ENCODE data around the gene RTTN.

DNA sequence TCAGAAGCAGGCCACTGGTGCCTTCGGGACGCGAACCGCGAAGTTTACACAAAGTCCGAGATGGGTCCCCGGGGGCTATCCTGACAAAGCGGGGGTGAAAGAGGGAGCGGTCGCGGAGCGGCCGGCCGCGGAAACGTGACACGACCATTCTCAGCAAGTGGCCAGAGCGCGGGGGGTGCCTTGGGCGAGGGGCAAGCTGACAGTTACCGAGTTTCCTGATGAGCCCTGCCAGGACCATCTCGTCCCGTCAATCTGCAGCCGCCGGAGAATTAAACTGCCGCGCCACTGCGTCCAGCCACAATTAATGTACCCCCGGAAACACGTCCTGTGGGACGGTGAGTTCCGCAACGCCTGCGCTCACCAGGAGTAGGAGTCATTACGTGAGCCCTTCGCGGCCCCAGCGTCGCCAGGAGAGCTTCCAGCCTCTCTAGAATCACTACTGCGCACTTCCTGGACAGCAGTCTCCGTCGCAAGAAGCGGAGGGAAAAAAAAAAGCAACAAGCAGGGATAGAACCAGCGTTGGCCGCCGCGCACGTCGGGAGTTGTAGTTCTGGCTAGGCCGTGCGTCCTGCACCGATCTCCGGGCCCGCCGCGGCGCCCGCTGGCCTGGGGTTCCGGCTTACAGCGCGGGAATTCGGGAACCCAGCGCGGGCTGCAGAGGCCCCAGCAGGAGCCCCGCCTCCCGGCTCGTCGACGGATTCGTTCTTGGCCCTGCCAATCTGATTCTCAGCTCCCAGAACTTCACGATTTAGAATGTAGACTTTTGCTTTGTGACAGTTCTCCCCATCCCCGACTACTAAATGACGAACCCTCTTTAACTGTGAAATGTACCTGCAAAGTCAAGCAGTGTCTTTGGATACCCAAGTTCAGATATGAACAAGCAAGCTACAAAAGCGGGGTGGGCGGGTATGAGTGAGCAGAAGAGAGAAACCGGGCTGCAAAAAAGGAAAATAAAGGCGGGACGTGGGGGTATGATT lies at the start of gene RTTN:
- TF ChIP-seq, protein P1, sequence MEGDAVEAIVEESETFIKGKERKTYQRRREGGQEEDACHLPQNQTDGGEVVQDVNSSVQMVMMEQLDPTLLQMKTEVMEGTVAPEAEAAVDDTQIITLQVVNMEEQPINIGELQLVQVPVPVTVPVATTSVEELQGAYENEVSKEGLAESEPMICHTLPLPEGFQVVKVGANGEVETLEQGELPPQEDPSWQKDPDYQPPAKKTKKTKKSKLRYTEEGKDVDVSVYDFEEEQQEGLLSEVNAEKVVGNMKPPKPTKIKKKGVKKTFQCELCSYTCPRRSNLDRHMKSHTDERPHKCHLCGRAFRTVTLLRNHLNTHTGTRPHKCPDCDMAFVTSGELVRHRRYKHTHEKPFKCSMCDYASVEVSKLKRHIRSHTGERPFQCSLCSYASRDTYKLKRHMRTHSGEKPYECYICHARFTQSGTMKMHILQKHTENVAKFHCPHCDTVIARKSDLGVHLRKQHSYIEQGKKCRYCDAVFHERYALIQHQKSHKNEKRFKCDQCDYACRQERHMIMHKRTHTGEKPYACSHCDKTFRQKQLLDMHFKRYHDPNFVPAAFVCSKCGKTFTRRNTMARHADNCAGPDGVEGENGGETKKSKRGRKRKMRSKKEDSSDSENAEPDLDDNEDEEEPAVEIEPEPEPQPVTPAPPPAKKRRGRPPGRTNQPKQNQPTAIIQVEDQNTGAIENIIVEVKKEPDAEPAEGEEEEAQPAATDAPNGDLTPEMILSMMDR (optimal IDR thresholded peaks at IDR 0.05 in 1 of 3, IDR thresholded peaks at IDR 0.05 in 1 of 3, conservative IDR thresholded peaks at IDR 0.05 in 1 of 3; ENCODE audit: extremely low read depth in 1 of 3, insufficient read depth in 2 of 3, low read length in 3 of 3), result no peak
- TF ChIP-seq EZH2 (IDR thresholded peaks at IDR 0.05; ENCODE audit: low read length), result no peak

Data from keratinocyte (primary cell).